GM12878 (cell line): ENCODE data around the gene NOC4L. TPM values are rescaled to one million over a fixed set of nuclear protein-coding genes. Genes with fewer than 3 reads are reported as not detected.

Source experiments
- ATAC-seq: fragments of 200-7000 bp; cut with Tn5 transposase; 3 replicates; pipeline ENCODE4 v1.9.1; 2020; ENCODE audit warnings: mild to moderate bottlenecking, moderate library complexity
- BruUV-seq: library from RNA; stranded (reverse); fragments of 400-500 nt; replicated peaks from 2 replicates; lab custom pipeline; 2021; lab: Mats Ljungman, UMichigan
- CTCF ChIA-PET: fragments of 300-600 bp; sonication (Branson Sonifier 250); formaldehyde crosslinking; extraction: SDS; loops from one replicate; lab custom pipeline; 2021; ENCODE audit warnings: inconsistent platforms; lab: Yijun Ruan, JAX
- POLR2A ChIA-PET: fragments of 350-600 bp; formaldehyde crosslinking; extraction: SDS; loops from one replicate; lab custom pipeline; 2021; ENCODE audit warnings: inconsistent platforms; lab: Charles Lee
- RAD21 ChIA-PET: fragments of 300-600 bp; sonication (Branson Sonifier 250); formaldehyde crosslinking; loops from one replicate; lab custom pipeline; 2023; ENCODE audit warnings: antibody characterized with exemption; ENCODE audit not compliant: unreplicated experiment; lab: Charles Lee
- SMC1A ChIA-PET: fragments of 300-600 bp; sonication (Branson Sonifier 250); formaldehyde crosslinking; loops from one replicate; lab custom pipeline; 2023; ENCODE audit not compliant: unreplicated experiment, uncharacterized antibody; lab: Charles Lee
- DNase-seq: peaks from one replicate; pipeline ENCODE4 v3.0.0-alpha.2; 2011; ENCODE audit warnings: low read depth, low spot score
- FAIRE-seq: peaks from 3 replicates; lab custom pipeline; 2011; peaks lifted over from hg19 to GRCh38; lab: Jason Lieb, UNC
- H2AFZ ChIP-seq: 2 replicates; pipeline ENCODE4 v1.6.0; 2011; ENCODE audit warnings: low read depth, low read length, control low read depth; ENCODE audit not compliant: control insufficient read depth
- H3K27ac ChIP-seq: 2 replicates; pipeline ENCODE4 v1.5.1; 2011; ENCODE audit warnings: control low read depth; ENCODE audit not compliant: control insufficient read depth, insufficient read depth
- H3K27me3 ChIP-seq, 2 experiments: replicated peaks in 1 of 2; 2 replicates each; pipeline versions ENCODE4 v1.6.0 to v1.6.1; 2011; ENCODE audit warnings: low read length in 1 of 2; ENCODE audit not compliant: control insufficient read depth in 2 of 2, insufficient read depth in 2 of 2
- H3K36me3 ChIP-seq, 2 experiments: 2 replicates each; pipeline ENCODE4 v1.5.1; 2011; ENCODE audit warnings: low read length in 1 of 2; ENCODE audit not compliant: control insufficient read depth in 2 of 2, insufficient read depth in 2 of 2
- H3K4me1 ChIP-seq: 2 replicates; pipeline ENCODE4 v1.6.1; 2011; ENCODE audit warnings: mild to moderate bottlenecking, low read length, moderate library complexity, mixed read lengths; ENCODE audit not compliant: control insufficient read depth, insufficient read depth
- H3K4me2 ChIP-seq: 2 replicates; pipeline ENCODE4 v1.6.0; 2011; ENCODE audit warnings: control low read depth; ENCODE audit not compliant: control insufficient read depth, insufficient read depth
- H3K4me3 ChIP-seq: fragments of 200-600 bp; sonication (generic); 2 replicates; pipeline ENCODE4 v1.5.1; 2016
- H3K79me2 ChIP-seq: 2 replicates; pipeline ENCODE4 v1.6.0; 2011; ENCODE audit warnings: low read length; ENCODE audit not compliant: control insufficient read depth, insufficient read depth
- H3K9ac ChIP-seq: 2 replicates; pipeline ENCODE4 v1.8.0; 2011; ENCODE audit warnings: low read length, control low read depth, mixed read lengths; ENCODE audit not compliant: control insufficient read depth, insufficient read depth
- H3K9me3 ChIP-seq: replicated peaks from 3 replicates; pipeline ENCODE4 v1.5.1; 2011; ENCODE audit warnings: mild to moderate bottlenecking, low read length; ENCODE audit not compliant: control insufficient read depth, insufficient read depth
- H4K20me1 ChIP-seq: 2 replicates; pipeline ENCODE4 v1.6.0; 2011; ENCODE audit not compliant: control insufficient read depth, insufficient read depth
- E2F8 ChIP-seq: fragments of 450-650 bp; IDR thresholded peaks from 2 replicates; pipeline ENCODE4 v1.6.1; 2018; ENCODE audit warnings: mild to moderate bottlenecking, low read depth, moderate library complexity; ENCODE audit not compliant: partially characterized antibody
- ETV6 ChIP-seq, 2 experiments: fragments of 450-650 bp in 1 of 2; IDR thresholded peaks in 1 of 2; conservative IDR thresholded peaks in 1 of 2; 2 replicates each; pipeline ENCODE4 v1.6.1; 2014; ENCODE audit warnings: antibody characterized with exemption in 1 of 2, borderline replicate concordance in 1 of 2, low read depth in 1 of 2, mild to moderate bottlenecking in 1 of 2, moderate library complexity in 1 of 2
- FOS ChIP-seq: IDR thresholded peaks from 3 replicates; pipeline ENCODE4 v1.6.1; 2011; ENCODE audit warnings: borderline replicate concordance; ENCODE audit not compliant: insufficient read length; ENCODE audit errors: extremely low read depth
- HDAC6 ChIP-seq: fragments of 200-600 bp; sonication (generic); IDR thresholded peaks from one replicate; pipeline ENCODE4 v1.8.0; 2017; ENCODE audit warnings: antibody characterized with exemption; ENCODE audit not compliant: unreplicated experiment
- HSF1 ChIP-seq: fragments of 150-350 bp; IDR thresholded peaks from 2 replicates; pipeline ENCODE4 v1.6.1; 2014; ENCODE audit warnings: mild to moderate bottlenecking, low read depth, low read length
- JUNB ChIP-seq: IDR thresholded peaks from 2 replicates; pipeline ENCODE4 v1.6.1; 2016; ENCODE audit warnings: antibody characterized with exemption, mild to moderate bottlenecking
- KLF5 ChIP-seq: fragments of 450-650 bp; IDR thresholded peaks from 2 replicates; pipeline ENCODE4 v1.6.1; 2014; ENCODE audit warnings: mild to moderate bottlenecking; ENCODE audit not compliant: partially characterized antibody
- NR2C2 ChIP-seq: IDR thresholded peaks from 2 replicates; pipeline ENCODE4 v1.6.1; 2011; ENCODE audit warnings: borderline replicate concordance, low read depth; ENCODE audit not compliant: control insufficient read depth, insufficient read length
- POLR2A ChIP-seq: IDR thresholded peaks from 2 replicates; pipeline ENCODE4 v1.6.1; 2011; ENCODE audit warnings: low read depth, mild to moderate bottlenecking, low read length
- ZBTB4 ChIP-seq: fragments of 450-650 bp; formaldehyde crosslinking; IDR thresholded peaks from 2 replicates; pipeline ENCODE4 v1.4.0; 2022; ENCODE audit warnings: mild to moderate bottlenecking, moderate library complexity
- ZNF24 ChIP-seq: fragments of 450-650 bp; IDR thresholded peaks from 2 replicates; pipeline ENCODE4 v1.6.1; 2017; ENCODE audit warnings: antibody characterized with exemption, mild to moderate bottlenecking
- WGBS: methylation state at CpG from one replicate; pipeline ENCODE4 v1.1.6; 2016; ENCODE audit warnings: low lambda C conversion rate; ENCODE audit not compliant: insufficient replicate concordance, insufficient coverage; ENCODE audit errors: missing lambda C conversion rate; 5-methylcytosine and 5-hydroxymethylcytosine counted together
- in situ Hi-C: fragments of 300-500 bp; cut with MboI; formaldehyde crosslinking; loops from 9 replicates; pipeline ENCODE4 v1.14.3; 2018; ENCODE audit warnings: mixed read lengths
- intact Hi-C: fragments of 100-400 bp; cut with micrococcal nuclease; formaldehyde crosslinking; loops from one replicate; pipeline ENCODE4 v1.14.2; 2022; ENCODE audit not compliant: unreplicated experiment
- polyA plus RNA-seq, 11 experiments: library from polyadenylated mRNA; depleted of rRNA in 4 of 11; unstranded in 6 of 11; stranded (reverse) in 5 of 11; fragments of >200 nt; fragmentation: Nextera tagmentation in 4 of 11; fragmentation: Illumina TruSeq in 1 of 11; extraction: Ambion mirVana in 4 of 11; extraction: Trizol in 1 of 11; gene quantifications; 1 replicate in 1 of 11; 2 replicates in 10 of 11; pipeline versions ENCODE4 v1.2.1 to v1.2.3, GENCODE V29; 2011 to 2016; ENCODE audit warnings: inconsistent platforms in 2 of 11, missing spikeins in 2 of 11, low read depth in 1 of 11
- total RNA-seq, 4 experiments: library from RNA; depleted of rRNA in 3 of 4; stranded (reverse); fragments of >200 nt in 3 of 4; fragmentation: Illumina TruSeq in 1 of 4; extraction: Trizol in 1 of 4; gene quantifications; 2 replicates each; pipeline versions ENCODE4 v1.2.1 to v1.2.3, GENCODE V29; 2013 to 2021
- TF ChIP-seq, protein P1 (sequence below): IDR thresholded peaks from 2 replicates; pipeline ENCODE4 v1.6.1; 2011; ENCODE audit warnings: low read depth, low read length, improper control_type of control experiment, borderline replicate concordance

NOC4L gene
- total and polyA plus RNA-seq, 10 of the 15 experiments (the other 5 are each of a cell fraction or from before 2014, with no cell fraction given): 0.72 to 68.2 (median 15.2) TPM

GRCh38 chr12:132199101-132199500, 54.8 kb downstream of the NOC4L start:
- in situ Hi-C loops (no loop called here), intact Hi-C loops (no loop called here)
- H4K20me1 ChIP-seq: no peaks in the 10 kb centered on the region

More at GRCh38 chr12:132199101-132199500, 54.8 kb downstream of the NOC4L start:
- SMC1A ChIA-PET: no interaction called here
- POLR2A ChIA-PET: no interaction called here
- CTCF ChIA-PET: no interaction called here
- H2AFZ ChIP-seq: no peak overlapping the region
- RAD21 ChIA-PET: no interaction called here
- no peaks in the 10 kb centered on the region for H3K36me3 ChIP-seq
- no peaks in the 10 kb centered on the region for H3K4me1 ChIP-seq
- FAIRE-seq: no peak
- no peak overlapping the region for H3K9ac ChIP-seq
- 40% methylated on average over 18 of the region's 18 CpGs for WGBS
- H3K79me2 ChIP-seq: no peaks in the 10 kb centered on the region
- no peak overlapping the region for H3K27ac ChIP-seq
- H3K27me3 ChIP-seq: no peaks in the 10 kb centered on the region
- TF ChIP-seq ZNF24 (no peak), NR2C2 (no peak), FOS (no peak), JUNB (no peak), KLF5 (no peak), POLR2A (no peak), ZBTB4 (CRISPR knock-in tag) (no peak), ETV6 (conservative IDR thresholded peaks at IDR 0.05 in 1 of 2, IDR thresholded peaks at IDR 0.05 in 1 of 2; ENCODE audit: borderline replicate concordance in 1 of 2, low read depth in 1 of 2) (no peak), E2F8 (no peak), HSF1 (no peak), HDAC6 (no peak)
- TF ChIP-seq, protein P1, sequence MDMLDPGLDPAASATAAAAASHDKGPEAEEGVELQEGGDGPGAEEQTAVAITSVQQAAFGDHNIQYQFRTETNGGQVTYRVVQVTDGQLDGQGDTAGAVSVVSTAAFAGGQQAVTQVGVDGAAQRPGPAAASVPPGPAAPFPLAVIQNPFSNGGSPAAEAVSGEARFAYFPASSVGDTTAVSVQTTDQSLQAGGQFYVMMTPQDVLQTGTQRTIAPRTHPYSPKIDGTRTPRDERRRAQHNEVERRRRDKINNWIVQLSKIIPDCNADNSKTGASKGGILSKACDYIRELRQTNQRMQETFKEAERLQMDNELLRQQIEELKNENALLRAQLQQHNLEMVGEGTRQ: no peak
- H3K4me3 ChIP-seq: no peak overlapping the region
- no peak for DNase-seq
- ATAC-seq: no peak
- BruUV-seq: no TSS peak
- H3K4me2 ChIP-seq: no peak overlapping the region
- no peaks in the 10 kb centered on the region; the same call in 2 of the 3 replicates for H3K9me3 ChIP-seq
